GM19328 (cell line): ENCODE measurements around the gene KCNJ18.
"Not testable (repeated sequence)": the region's sequence is repeated elsewhere in the genome, so short reads cannot be mapped to it uniquely, and the experiment has no call there.

ENCODE experiments used
- ATAC-seq: cut with Tn5 transposase; IDR thresholded peaks from one replicate; pipeline ENCODE4 v1.9.1; 2021; ENCODE audit warnings: mild to moderate bottlenecking, moderate library complexity; ENCODE audit not compliant: unreplicated experiment

The KCNJ18 gene

GRCh38 chr17:21670361-21671155 is 21.8 kb upstream of the KCNJ18 start:
- not testable (repeated sequence) for ATAC-seq

DNA sequence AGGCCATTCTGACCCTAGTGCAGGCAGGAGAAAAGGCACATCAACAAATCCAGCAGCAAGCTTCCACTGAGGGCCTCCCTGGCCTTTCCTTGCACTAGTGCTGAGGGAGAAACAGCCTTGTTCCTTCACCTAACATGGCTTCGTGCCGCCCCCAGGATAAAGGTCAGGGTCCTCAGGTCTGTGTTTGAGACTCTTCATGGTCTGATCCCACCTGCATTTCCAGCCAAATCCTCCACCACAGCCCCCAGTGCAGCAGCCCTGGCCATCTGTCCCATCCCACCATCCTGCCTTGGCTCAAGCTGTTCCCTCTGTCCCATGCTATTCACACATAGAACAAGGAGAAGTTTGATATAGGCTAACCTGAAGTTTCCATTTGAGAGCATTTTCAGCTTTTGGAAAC is 20.9 kb upstream of the KCNJ18 start:
- not testable (repeated sequence) for ATAC-seq

- ATAC-seq, result not testable (repeated sequence)
Measured at GRCh38 chr17:21671871-21672270, 20.5 kb upstream of the KCNJ18 start.

- not testable (repeated sequence) for ATAC-seq
Measured at GRCh38 chr17:21673451-21674241, 18.7 kb upstream of the KCNJ18 start.

DNA sequence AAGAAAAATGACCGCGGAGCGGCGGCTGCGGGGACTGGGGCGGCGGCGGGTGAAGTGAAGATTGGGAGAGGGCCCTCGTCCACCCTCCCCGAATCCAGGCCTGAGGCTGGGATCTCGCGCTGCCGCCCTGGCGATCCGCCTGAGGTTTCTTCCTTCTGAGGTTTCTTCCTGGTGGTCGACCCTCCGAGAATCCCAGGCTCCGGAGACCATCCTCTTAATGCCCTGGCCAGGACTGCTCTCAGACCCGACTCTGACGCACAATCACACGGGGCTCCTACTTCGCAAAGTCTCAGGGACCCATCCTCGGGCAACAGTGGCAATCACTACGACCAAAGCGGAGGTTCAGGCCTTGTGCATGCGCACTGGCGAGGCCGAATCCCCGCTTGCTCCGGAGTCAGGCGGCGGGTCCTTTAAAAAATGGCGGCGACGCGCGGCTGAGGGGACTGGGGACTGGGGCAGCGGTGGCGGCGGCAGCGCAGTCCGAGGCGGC is 18.0 kb upstream of the KCNJ18 start:
- no peak for ATAC-seq

DNA sequence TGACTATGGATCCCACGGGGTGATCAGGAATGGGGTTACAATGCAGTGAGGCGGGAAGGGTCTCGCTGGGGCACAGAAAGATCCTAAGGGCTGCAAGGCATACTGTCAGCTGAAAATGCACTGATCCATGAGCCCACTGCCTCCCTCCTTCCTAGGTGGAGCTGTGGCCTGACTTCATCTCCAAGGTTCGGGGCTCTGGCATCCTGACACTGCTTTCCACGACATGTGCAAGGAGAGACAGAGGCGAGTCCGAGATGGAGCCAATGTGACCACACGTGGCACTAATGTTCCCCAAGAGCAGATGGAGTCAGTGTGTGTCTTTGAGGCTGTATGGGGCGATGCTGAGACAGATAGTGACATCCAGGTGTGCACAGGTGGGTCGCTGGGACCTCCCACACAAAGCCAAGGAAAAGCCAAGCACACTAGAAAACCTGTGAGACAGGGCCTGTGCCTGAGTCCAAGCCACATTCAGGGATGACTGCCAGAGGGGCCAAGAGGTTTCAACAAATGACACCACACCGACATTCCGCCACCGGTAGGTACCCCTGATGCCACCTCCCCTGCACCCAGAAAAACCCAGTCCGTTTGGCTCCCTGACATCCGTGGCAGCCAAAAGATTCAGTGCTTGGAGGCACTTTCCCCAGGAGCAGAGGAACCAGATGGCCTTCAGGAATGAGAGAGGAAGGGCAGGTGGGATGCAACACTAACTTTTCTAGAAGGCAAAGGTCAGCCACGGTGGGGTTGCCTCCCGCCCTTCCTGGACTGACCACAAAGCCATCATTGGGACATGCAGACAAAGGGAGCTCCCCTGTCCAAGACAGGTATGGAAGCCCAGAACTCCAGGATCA is 17.2 kb upstream of the KCNJ18 start:
- not testable (repeated sequence) for ATAC-seq

GRCh38 chr17:21675739-21676130 is 16.6 kb upstream of the KCNJ18 start:
- ATAC-seq, result not testable (repeated sequence)

- ATAC-seq, result no peak
Measured at GRCh38 chr17:21676281-21677111, 15.8 kb upstream of the KCNJ18 start.

GRCh38 chr17:21677126-21677910 is 15.0 kb upstream of the KCNJ18 start:
- ATAC-seq, result no peak

GRCh38 chr17:21677911-21678310 is 14.4 kb upstream of the KCNJ18 start:
- ATAC-seq, result no peak

GRCh38 chr17:21678393-21679081 is 13.8 kb upstream of the KCNJ18 start:
- ATAC-seq, result no peak

- no peak for ATAC-seq
Measured at GRCh38 chr17:21679256-21680146, 12.8 kb upstream of the KCNJ18 start.

- ATAC-seq, result no peak
Measured at GRCh38 chr17:21680366-21680765, 12.0 kb upstream of the KCNJ18 start.

DNA sequence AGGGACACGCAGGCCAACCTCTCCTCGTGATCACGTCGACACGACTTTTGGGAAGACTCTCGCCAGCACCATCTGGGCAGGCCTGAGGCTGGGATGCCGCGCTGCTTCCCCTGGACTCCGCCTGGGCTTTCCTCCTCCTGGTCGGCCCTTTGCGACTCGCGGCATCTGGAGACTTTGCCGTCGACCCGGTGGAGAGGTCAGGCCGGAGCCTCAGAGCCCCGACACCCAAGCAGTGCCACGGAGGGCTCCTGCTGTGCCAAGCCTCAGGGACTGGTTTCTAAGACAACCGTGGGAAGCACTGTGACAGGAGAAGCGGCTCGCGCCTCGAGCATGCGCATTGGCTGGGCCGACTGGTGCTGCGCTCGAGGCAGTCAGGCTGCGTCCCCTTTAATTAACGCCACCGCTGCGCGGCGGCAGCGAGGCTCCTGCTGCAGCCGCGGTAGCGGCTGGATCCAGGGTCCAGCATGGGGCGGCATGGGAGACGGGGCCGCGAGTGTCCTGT is 11.4 kb upstream of the KCNJ18 start:
- ATAC-seq, result not testable (repeated sequence)

GRCh38 chr17:21681576-21681975 is 10.7 kb upstream of the KCNJ18 start:
- not testable (repeated sequence) for ATAC-seq

DNA sequence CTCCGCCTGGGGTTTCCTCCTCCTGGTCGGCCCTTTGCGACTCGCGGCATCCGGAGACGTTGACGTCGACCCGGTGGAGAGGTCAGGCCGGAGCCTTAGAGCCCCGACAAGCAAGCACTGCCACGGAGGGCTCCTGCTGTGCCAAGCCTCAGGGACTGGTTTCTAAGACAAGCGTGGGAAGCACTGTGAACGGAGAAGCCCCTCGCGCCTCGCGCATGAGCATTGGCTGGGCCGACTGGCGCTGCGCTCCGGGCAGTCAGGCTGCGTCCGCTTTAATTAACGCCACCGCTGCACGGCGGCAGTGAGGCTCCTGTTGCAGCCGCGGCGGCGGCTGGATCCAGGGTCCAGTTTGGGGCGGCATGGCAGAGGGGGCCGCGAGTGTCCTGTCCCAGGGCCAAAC is 10.2 kb upstream of the KCNJ18 start:
- ATAC-seq, result not testable (repeated sequence)

GRCh38 chr17:21683142-21683712 is 9.1 kb upstream of the KCNJ18 start:
- not testable (repeated sequence) for ATAC-seq
